ENCODE measurements around the gene PRKCA. TPM values are rescaled to one million over a fixed set of nuclear protein-coding genes. Genes with fewer than 3 reads are reported as not detected.

Gene PRKCA
- total and polyA plus RNA-seq, 2 experiments from 2014 or later: 6.4 to 35.4 TPM

- no peak for TF ChIP-seq ETS1 (IDR thresholded peaks at IDR 0.05)
- no peak for TF ChIP-seq POLR2AphosphoS5 (IDR thresholded peaks at IDR 0.05; ENCODE audit: low read depth)
- TF ChIP-seq EZH2phosphoT487 (IDR thresholded peaks at IDR 0.05; ENCODE audit: unreplicated experiment): no peak
- TF ChIP-seq EZH2 (IDR thresholded peaks at IDR 0.05; ENCODE audit: low read depth, unreplicated experiment): no peak
- TF ChIP-seq JUNB (IDR thresholded peaks at IDR 0.05; ENCODE audit: unreplicated experiment): no peak
- TF ChIP-seq, protein P1, sequence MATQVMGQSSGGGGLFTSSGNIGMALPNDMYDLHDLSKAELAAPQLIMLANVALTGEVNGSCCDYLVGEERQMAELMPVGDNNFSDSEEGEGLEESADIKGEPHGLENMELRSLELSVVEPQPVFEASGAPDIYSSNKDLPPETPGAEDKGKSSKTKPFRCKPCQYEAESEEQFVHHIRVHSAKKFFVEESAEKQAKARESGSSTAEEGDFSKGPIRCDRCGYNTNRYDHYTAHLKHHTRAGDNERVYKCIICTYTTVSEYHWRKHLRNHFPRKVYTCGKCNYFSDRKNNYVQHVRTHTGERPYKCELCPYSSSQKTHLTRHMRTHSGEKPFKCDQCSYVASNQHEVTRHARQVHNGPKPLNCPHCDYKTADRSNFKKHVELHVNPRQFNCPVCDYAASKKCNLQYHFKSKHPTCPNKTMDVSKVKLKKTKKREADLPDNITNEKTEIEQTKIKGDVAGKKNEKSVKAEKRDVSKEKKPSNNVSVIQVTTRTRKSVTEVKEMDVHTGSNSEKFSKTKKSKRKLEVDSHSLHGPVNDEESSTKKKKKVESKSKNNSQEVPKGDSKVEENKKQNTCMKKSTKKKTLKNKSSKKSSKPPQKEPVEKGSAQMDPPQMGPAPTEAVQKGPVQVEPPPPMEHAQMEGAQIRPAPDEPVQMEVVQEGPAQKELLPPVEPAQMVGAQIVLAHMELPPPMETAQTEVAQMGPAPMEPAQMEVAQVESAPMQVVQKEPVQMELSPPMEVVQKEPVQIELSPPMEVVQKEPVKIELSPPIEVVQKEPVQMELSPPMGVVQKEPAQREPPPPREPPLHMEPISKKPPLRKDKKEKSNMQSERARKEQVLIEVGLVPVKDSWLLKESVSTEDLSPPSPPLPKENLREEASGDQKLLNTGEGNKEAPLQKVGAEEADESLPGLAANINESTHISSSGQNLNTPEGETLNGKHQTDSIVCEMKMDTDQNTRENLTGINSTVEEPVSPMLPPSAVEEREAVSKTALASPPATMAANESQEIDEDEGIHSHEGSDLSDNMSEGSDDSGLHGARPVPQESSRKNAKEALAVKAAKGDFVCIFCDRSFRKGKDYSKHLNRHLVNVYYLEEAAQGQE (IDR thresholded peaks at IDR 0.05; ENCODE audit: unreplicated experiment): no peak
- no peak for TF ChIP-seq CTCF (conservative IDR thresholded peaks at IDR 0.05; ENCODE audit: low read depth in 2 of 2)
- no peak for TF ChIP-seq STAT1 (IDR thresholded peaks at IDR 0.05; ENCODE audit: unreplicated experiment)
- TF ChIP-seq CREB1 (CRISPR knock-in tag; IDR thresholded peaks at IDR 0.05; ENCODE audit: low read depth): no peak
- no peak for TF ChIP-seq ZNF331 (CRISPR knock-in tag; IDR thresholded peaks at IDR 0.05; ENCODE audit: low read depth)
These were observed 196.2 kb downstream of the PRKCA start (continued) for GRCh38 chr17:66498580-66498979.

- Histone ChIP-seq H3F3A (replicated peaks; ENCODE audit: low read depth) (no peaks in the 10 kb centered on the region), H2AFZ (no peak overlapping the region), H3K27me3 (ENCODE audit: insufficient read depth) (no peaks in the 10 kb centered on the region), H4K20me1 (replicated peaks; ENCODE audit: insufficient read depth) (no peaks in the 10 kb centered on the region), H3K79me2 (replicated peaks; ENCODE audit: insufficient read depth) (no peaks in the 10 kb centered on the region; the same call in 1 of the 2 replicates), H3K4me1 (ENCODE audit: insufficient read depth) (no peaks in the 10 kb centered on the region), H3K4me2 (no peak overlapping the region), H3K36me3 (ENCODE audit: insufficient read depth) (no peaks in the 10 kb centered on the region), H3K9me2 (ENCODE audit: insufficient read depth) (0 out of 2 replicates have a peak, but pooled peaks cover 11% of the 10 kb centered on the region), H3K27ac (ENCODE audit: low read depth) (no peak overlapping the region), H3K4me3 (no peak overlapping the region)
- no peak for ATAC-seq
- no peak for DNase-seq (ENCODE audit: low spot score)
- Mint-ChIP-seq H3K27ac (no peak overlapping the region), H3K4me1 (peaks cover 15% of the 10 kb centered on the region), H3K4me3 (no peak overlapping the region), H3K36me3 (ENCODE audit: low read depth) (no peaks in the 10 kb centered on the region), H3K27me3 (ENCODE audit: insufficient read depth, low read depth, poor library complexity) (peaks cover 4% of the 10 kb centered on the region), H3K9me3 (no peaks in the 10 kb centered on the region)
- TF ChIP-seq, protein P1 (IDR thresholded peaks at IDR 0.05; ENCODE audit: unreplicated experiment): no peak
- no peak for TF ChIP-seq CTCF (conservative IDR thresholded peaks at IDR 0.05; ENCODE audit: low read depth in 2 of 2)
These were observed 204.2 kb downstream of the PRKCA start for GRCh38 chr17:66506641-66507040.
